Esophagus (tissue), 2 donors: ENCODE data around the gene PDZD7. TPM values are rescaled to one million over a fixed set of nuclear protein-coding genes. Genes with fewer than 3 reads are reported as not detected.

Source experiments
- H3K27ac ChIP-seq, 2 donors: one replicate each; pipeline ENCODE4 v1.5.1; 2013; ENCODE audit warnings: low read depth in 2 of 2, mild to moderate bottlenecking in 2 of 2, inconsistent platforms in 1 of 2, low read length in 1 of 2, moderate library complexity in 1 of 2
- H3K27me3 ChIP-seq, 2 donors: one replicate each; pipeline ENCODE4 v1.6.1; 2013; ENCODE audit warnings: low read length in 2 of 2, control low read depth in 1 of 2, mild to moderate bottlenecking in 1 of 2; ENCODE audit not compliant: insufficient read depth in 2 of 2, control insufficient read depth in 1 of 2
- H3K36me3 ChIP-seq, 2 donors: one replicate each; pipeline ENCODE4 v1.6.1; 2013; ENCODE audit warnings: low read length in 1 of 2; ENCODE audit not compliant: control insufficient read depth in 2 of 2, insufficient read depth in 2 of 2
- H3K4me1 ChIP-seq, 2 donors: one replicate each; pipeline ENCODE4 v1.6.1; 2013; ENCODE audit warnings: low read length in 1 of 2; ENCODE audit not compliant: control insufficient read depth in 2 of 2, insufficient read depth in 2 of 2
- H3K4me3 ChIP-seq, 2 donors: one replicate each; pipeline ENCODE4 v1.5.1; 2013; ENCODE audit warnings: low read length in 2 of 2, mild to moderate bottlenecking in 2 of 2, low read depth in 1 of 2, moderate library complexity in 1 of 2
- H3K9me3 ChIP-seq, 2 donors: one replicate each; pipeline ENCODE4 v1.6.1; 2013; ENCODE audit warnings: mild to moderate bottlenecking in 2 of 2, low read depth in 1 of 2, low read length in 1 of 2, moderate library complexity in 1 of 2; ENCODE audit not compliant: control insufficient read depth in 2 of 2, insufficient read depth in 1 of 2
- WGBS, 2 donors: extraction: QIAGEN DNeasy Blood & Tissue Kit; methylation state at CpG; one replicate each; pipeline ENCODE4 v1.1.7; 2013; 5-methylcytosine and 5-hydroxymethylcytosine counted together
- polyA plus RNA-seq, 2 donors: library from polyadenylated mRNA; stranded (reverse); fragments of 200-250 nt; gene quantifications; one replicate each; pipeline ENCODE4 v1.2.3, GENCODE V29; 2013
- donor health status: healthy with polysubstance abuse.
- donor health status: Bipolar disorder and iron deficiency.

The PDZD7 gene
- polyA plus RNA-seq, 2 donors = 0.11 to 0.14 TPM

GRCh38 chr10:101022967-101023705, 7.8 kb downstream of the PDZD7 start:
- Histone ChIP-seq H3K27ac (no peak overlapping the region), H3K4me1 (no peaks in the 10 kb centered on the region), H3K27me3 (no peaks in the 10 kb centered on the region), H3K4me3 (no peak overlapping the region), H3K36me3 (no peaks in the 10 kb centered on the region), H3K9me3 (peaks cover 0 to 2% of the 10 kb centered on the region in 2 donors)
- 92 to 94% methylated on average over 15 of the region's 15 CpGs for WGBS, 2 donors

DNA sequence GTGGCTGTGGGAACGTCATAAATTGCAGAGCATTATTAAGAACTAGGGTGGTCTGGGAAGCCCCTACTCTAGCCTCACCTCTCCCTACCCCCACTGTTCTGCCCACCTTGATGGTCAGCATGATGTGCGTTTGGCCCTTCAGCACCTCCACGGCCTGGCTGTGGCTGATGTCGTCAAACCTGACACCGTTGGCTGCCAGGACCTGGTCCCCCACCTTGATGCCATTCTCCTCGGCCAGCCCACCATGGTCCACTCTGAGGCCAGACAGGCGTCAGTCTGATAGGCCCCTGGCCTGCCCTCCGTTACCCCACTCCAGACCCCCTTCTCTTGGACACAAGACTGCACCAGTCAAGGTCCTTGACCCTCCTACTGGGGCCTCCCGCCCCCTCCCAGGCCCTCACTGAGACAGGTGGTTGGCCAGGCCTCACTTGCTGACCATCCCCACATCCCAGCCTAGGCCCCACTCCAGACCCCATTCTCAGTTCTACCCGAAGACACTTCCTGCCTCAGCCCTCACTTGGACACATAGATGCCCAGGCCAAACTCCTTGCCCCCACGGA, 9.2 kb downstream of the PDZD7 start:
- H3K9me3 ChIP-seq = peaks cover 0 to 2% of the 10 kb centered on the region in 2 donors
- H3K27ac ChIP-seq = no peak overlapping the region
- 87% methylated on average over 11 of the region's 11 CpGs for WGBS, 2 donors
- no peaks in the 10 kb centered on the region for H3K4me1 ChIP-seq
- H3K4me3 ChIP-seq = no peak overlapping the region
- no peaks in the 10 kb centered on the region for H3K36me3 ChIP-seq
- H3K27me3 ChIP-seq = no peaks in the 10 kb centered on the region

DNA sequence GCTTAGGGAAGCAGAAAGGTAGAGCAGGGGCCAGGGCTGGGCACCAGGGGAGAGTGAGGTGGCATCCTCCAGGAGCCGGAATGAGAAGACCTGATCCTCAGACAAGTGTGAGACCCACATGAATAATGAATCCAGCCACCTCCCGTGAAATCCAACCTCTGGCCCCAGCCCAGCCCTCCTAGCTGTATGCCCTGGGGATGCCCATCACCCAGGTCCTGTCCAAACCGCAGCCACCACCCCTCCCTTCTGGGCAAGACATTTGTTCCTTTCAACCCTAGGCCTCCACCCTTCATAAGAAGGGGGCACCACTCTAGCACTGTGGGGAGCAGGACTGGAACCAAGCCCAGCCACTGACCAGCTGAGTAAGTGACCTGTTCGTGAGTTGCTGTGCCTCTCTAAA, 9.7 kb downstream of the PDZD7 start:
- Histone ChIP-seq H3K4me3 (no peak overlapping the region), H3K36me3 (no peaks in the 10 kb centered on the region), H3K4me1 (no peaks in the 10 kb centered on the region), H3K27ac (no peak overlapping the region), H3K9me3 (peaks cover 0 to 2% of the 10 kb centered on the region in 2 donors), H3K27me3 (no peaks in the 10 kb centered on the region)
- WGBS, 2 donors = 68 to 87% methylated on average over 4 of the region's 4 CpGs

GRCh38 chr10:101020427-101021075, 10.4 kb downstream of the PDZD7 start:
- Histone ChIP-seq H3K27me3 (no peaks in the 10 kb centered on the region), H3K4me1 (no peaks in the 10 kb centered on the region), H3K36me3 (no peaks in the 10 kb centered on the region), H3K27ac (no peak overlapping the region), H3K4me3 (no peak overlapping the region), H3K9me3 (peaks cover 0 to 2% of the 10 kb centered on the region in 2 donors)
- WGBS, 2 donors = 85% methylated on average over 10 of the region's 10 CpGs

GRCh38 chr10:101019440-101019703, 11.6 kb downstream of the PDZD7 start:
- WGBS, 2 donors = 45 to 49% methylated on average over 2 of the region's 2 CpGs
- Histone ChIP-seq H3K9me3 (peaks cover 0 to 2% of the 10 kb centered on the region in 2 donors), H3K36me3 (no peaks in the 10 kb centered on the region), H3K4me3 (no peak overlapping the region), H3K27ac (no peak overlapping the region), H3K27me3 (no peaks in the 10 kb centered on the region), H3K4me1 (no peaks in the 10 kb centered on the region)

DNA sequence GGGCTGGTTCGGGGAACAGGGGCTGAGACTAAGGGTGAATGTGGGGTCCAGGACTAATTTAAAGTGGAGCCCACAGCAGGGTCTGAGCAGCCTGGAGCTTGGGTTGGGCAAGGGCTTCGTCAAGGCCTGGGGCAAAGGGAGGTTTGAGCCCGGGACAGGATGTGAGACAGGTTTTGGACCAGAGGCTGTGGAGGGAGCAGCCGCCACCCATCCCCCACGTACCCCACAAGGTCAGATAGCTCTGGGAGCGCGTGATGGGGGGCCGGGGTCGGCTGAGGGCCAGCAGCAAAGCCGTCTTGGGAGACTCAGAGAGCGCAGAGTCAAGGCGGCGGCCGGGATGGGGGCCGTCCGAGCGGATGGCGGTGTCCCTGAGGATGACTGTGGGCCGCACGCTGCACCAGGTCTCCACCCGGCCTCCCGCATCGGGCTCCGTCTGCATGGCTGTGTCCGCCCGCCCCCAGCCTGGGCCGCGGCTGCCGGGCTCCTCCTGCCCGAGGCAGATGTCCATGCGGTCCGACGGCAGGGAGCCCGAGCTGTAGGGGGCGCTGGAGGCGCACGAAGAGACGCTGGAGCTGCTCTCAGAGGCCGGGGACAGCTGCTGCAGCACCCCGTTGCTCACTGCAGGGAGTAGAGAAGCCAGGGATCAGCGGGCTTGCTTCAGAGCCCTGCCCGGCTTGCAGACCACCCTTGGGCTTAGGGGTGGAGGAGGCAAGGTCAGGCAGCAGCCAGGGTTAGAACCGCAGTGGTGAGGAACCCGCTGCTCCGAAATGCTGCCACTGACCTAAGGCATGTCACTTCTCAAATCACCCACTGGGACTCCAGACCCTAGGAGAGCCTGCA, 12.1 kb downstream of the PDZD7 start:
- Histone ChIP-seq H3K27me3 (no peaks in the 10 kb centered on the region), H3K4me3 (no peak overlapping the region)
- WGBS, 2 donors = 21 to 22% methylated on average over 44 to 45 of the region's 45 CpGs

DNA sequence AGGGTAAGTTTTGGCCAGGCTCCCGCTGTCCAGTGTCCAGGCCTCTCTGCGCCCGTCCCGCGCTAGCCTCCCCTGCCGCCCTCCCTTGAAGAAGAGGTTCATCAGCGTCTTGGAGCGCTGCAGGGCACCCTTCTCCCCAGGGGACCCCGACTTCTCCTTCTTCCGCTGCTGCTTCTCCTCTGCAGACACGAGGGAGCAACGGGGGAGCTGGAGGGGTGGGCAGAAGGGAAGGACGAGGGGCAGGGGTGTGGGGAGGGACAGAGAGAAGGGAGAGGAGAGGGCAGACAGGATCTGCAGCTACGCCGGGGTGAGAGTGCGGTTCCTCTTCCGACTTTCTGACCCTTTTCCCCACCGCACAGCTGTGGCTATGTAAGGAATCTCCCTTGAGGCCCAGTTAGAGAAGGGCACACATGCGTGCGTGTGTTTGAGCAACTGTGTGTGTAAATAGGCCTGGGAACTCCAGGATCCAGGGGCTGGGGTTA, 12.8 kb downstream of the PDZD7 start:
- Histone ChIP-seq H3K27me3 (no peaks in the 10 kb centered on the region), H3K4me1 (peaks cover 0 to 1% of the 10 kb centered on the region in 2 donors), H3K9me3 (peaks cover 0 to 2% of the 10 kb centered on the region in 2 donors), H3K27ac (no peak overlapping the region), H3K36me3 (no peaks in the 10 kb centered on the region), H3K4me3 (no peak overlapping the region)
- WGBS, 2 donors = 62 to 64% methylated on average over 19 to 20 of the region's 20 CpGs

More for the DNA sequence above, 12.1 kb downstream of the PDZD7 start:
- Histone ChIP-seq H3K9me3 (peaks cover 0 to 2% of the 10 kb centered on the region in 2 donors), H3K4me1 (no peaks in the 10 kb centered on the region), H3K36me3 (no peaks in the 10 kb centered on the region), H3K27ac (no peak overlapping the region)

- Histone ChIP-seq H3K4me1 (peaks cover 0 to 3% of the 10 kb centered on the region in 2 donors), H3K27ac (no peak overlapping the region), H3K9me3 (peaks cover 0 to under 1% of the 10 kb centered on the region in 2 donors), H3K4me3 (no peak overlapping the region), H3K36me3 (no peaks in the 10 kb centered on the region), H3K27me3 (no peaks in the 10 kb centered on the region)
- 65 to 71% methylated on average over 5 of the region's 5 CpGs for WGBS, 2 donors
Observed at GRCh38 chr10:101016814-101017213, 14.1 kb downstream of the PDZD7 start.

GRCh38 chr10:101015582-101015973, 15.4 kb downstream of the PDZD7 start:
- H3K9me3 ChIP-seq = no peaks in the 10 kb centered on the region
- H3K4me1 ChIP-seq = peaks cover 0 to 3% of the 10 kb centered on the region in 2 donors
- H3K36me3 ChIP-seq = no peaks in the 10 kb centered on the region
- H3K27ac ChIP-seq = no peak overlapping the region
- WGBS, 2 donors = 72 to 75% methylated on average over 7 to 8 of the region's 8 CpGs
- H3K4me3 ChIP-seq = no peak overlapping the region
- H3K27me3 ChIP-seq = no peaks in the 10 kb centered on the region
